Type B pancreatic cell (in vitro differentiated cells): Measurements from ENCODE around the gene CYP8B1. TPM values are rescaled to one million over a fixed set of nuclear protein-coding genes. Genes with fewer than 3 reads are reported as not detected.
A peak's percentile ranks its signal among the peaks of the same experiment; 100 is the strongest.

Source experiments
- DNase-seq: peaks from one replicate; pipeline ENCODE4 v3.0.0; 2021; ENCODE audit warnings: mixed read lengths; ENCODE audit not compliant: unreplicated experiment; ENCODE audit errors: extremely low spot score
- H3K27ac Mint-ChIP-seq: 2 replicates; pipeline ENCODE4 v1.8.0; 2021; ENCODE audit warnings: mild to moderate bottlenecking, mixed read lengths
- H3K27me3 Mint-ChIP-seq: 2 replicates; pipeline ENCODE4 v1.8.0; 2021; ENCODE audit warnings: mixed read lengths
- H3K36me3 Mint-ChIP-seq: 2 replicates; pipeline ENCODE4 v1.8.0; 2021; ENCODE audit warnings: mixed read lengths
- H3K4me1 Mint-ChIP-seq: one replicate; pipeline ENCODE4 v1.8.0; 2021; ENCODE audit warnings: mixed read lengths; ENCODE audit not compliant: unreplicated experiment
- H3K4me3 Mint-ChIP-seq: 2 replicates; pipeline ENCODE4 v1.8.0; 2021; ENCODE audit warnings: mild to moderate bottlenecking, mixed read lengths
- H3K9me3 Mint-ChIP-seq: 2 replicates; pipeline ENCODE4 v1.8.0; 2021; ENCODE audit warnings: mixed read lengths
- CTCF ChIP-seq: fragments of 200-600 bp; sonication (generic); conservative IDR thresholded peaks from 2 replicates; pipeline ENCODE4 v1.5.0; 2021; ENCODE audit warnings: antibody characterized with exemption, mild to moderate bottlenecking
- total RNA-seq: library from RNA; stranded (reverse); gene quantifications from 2 replicates; pipeline ENCODE4 v1.2.1, GENCODE V29; 2021; ENCODE audit warnings: low replicate concordance

CYP8B1 gene
- total RNA-seq, 1 donor from 2014 or later = not detected

- H3K36me3 Mint-ChIP-seq = no peaks in the 10 kb centered on the region
- H3K27ac Mint-ChIP-seq = no peak overlapping the region
- DNase-seq = no peak
- H3K27me3 Mint-ChIP-seq = peaks cover 12% of the 10 kb centered on the region
- TF ChIP-seq CTCF = no peak
- H3K4me3 Mint-ChIP-seq = no peak overlapping the region
- H3K4me1 Mint-ChIP-seq = peaks cover 20% of the 10 kb centered on the region
- peaks cover 9% of the 10 kb centered on the region for H3K9me3 Mint-ChIP-seq
These were observed 19.1 kb downstream of the CYP8B1 start for GRCh38 chr3:42856544-42856943.

- H3K9me3 Mint-ChIP-seq = peaks cover 9% of the 10 kb centered on the region
- peaks cover 20% of the 10 kb centered on the region for H3K4me1 Mint-ChIP-seq
- peak overlapping the region; percentile 30 for H3K4me3 Mint-ChIP-seq
- DNase-seq = peak; percentile 29
- H3K27ac Mint-ChIP-seq = no peak overlapping the region
- no peaks in the 10 kb centered on the region for H3K36me3 Mint-ChIP-seq
- no peak for TF ChIP-seq CTCF
- H3K27me3 Mint-ChIP-seq = peaks cover 8% of the 10 kb centered on the region
These were observed 19.9 kb downstream of the CYP8B1 start for GRCh38 chr3:42855547-42856380.

GRCh38 chr3:42855219-42855546 lies 20.5 kb downstream of the CYP8B1 start:
- Mint-ChIP-seq H3K27ac (no peak overlapping the region), H3K36me3 (no peaks in the 10 kb centered on the region), H3K27me3 (peaks cover 3% of the 10 kb centered on the region), H3K4me3 (peak overlapping the region; percentile 30), H3K9me3 (peaks cover 9% of the 10 kb centered on the region), H3K4me1 (peaks cover 20% of the 10 kb centered on the region)
- no peak for TF ChIP-seq CTCF
- no peak for DNase-seq

- Mint-ChIP-seq H3K4me1 (peaks cover 20% of the 10 kb centered on the region), H3K27me3 (peaks cover 3% of the 10 kb centered on the region), H3K4me3 (peak overlapping the region; percentile 5), H3K36me3 (no peaks in the 10 kb centered on the region), H3K9me3 (peaks cover 8% of the 10 kb centered on the region), H3K27ac (no peak overlapping the region)
- no peak for TF ChIP-seq CTCF
- peak; percentile 34 for DNase-seq
These were observed 21.9 kb downstream of the CYP8B1 start for GRCh38 chr3:42853739-42854302.

- Mint-ChIP-seq H3K4me3 (no peak overlapping the region), H3K27ac (no peak overlapping the region), H3K4me1 (peaks cover 20% of the 10 kb centered on the region), H3K27me3 (no peaks in the 10 kb centered on the region), H3K36me3 (no peaks in the 10 kb centered on the region), H3K9me3 (peaks cover 4% of the 10 kb centered on the region)
- peak; percentile 15 for DNase-seq
- TF ChIP-seq CTCF = no peak
These were observed 22.6 kb downstream of the CYP8B1 start for GRCh38 chr3:42853056-42853455.
